Measurements from ENCODE around the gene CNTRL.

Gene CNTRL

DNA sequence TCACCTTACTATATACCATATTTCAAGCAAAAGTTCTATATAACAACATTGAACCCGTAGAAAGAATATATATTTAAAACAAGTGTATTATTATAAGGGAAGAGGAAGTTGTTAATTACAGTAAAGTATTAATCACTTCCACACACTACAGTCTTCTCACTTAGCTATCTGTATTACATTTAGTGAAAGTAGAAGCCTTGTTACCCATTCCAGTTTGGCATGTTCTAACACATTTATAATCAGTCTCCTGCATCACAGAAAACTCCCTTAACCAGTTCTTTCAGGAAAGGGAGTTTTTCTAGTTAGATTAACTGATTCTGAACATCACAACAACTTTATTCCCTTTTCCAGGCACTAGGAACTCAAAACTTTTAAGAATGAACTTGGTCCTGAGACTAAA lies 120.0 kb downstream of the CNTRL start:
- TF ChIP-seq, protein P1, sequence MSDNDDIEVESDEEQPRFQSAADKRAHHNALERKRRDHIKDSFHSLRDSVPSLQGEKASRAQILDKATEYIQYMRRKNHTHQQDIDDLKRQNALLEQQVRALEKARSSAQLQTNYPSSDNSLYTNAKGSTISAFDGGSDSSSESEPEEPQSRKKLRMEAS (IDR thresholded peaks at IDR 0.05), result no peak
- no peak for TF ChIP-seq YY1 (IDR thresholded peaks at IDR 0.05; ENCODE audit: low read depth)

DNA sequence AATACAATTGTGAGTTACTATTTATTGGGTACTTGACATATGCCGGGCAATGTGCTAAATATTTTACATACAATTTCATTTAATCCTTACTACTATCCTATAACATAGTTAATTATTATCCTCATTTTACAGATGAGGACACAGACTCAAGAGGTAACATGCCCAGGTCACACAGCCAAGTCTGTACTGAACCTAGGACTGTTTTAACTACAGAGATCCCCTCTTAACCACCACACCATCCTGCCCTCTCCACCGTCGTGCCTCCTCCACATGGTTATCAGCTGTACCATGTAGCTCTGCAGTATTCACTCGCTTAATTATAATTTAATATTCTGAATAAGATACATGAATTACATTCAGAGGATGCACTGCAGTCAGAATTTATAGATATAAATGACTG lies 121.6 kb downstream of the CNTRL start:
- TF ChIP-seq CEBPB (IDR thresholded peaks at IDR 0.05), result no peak

DNA sequence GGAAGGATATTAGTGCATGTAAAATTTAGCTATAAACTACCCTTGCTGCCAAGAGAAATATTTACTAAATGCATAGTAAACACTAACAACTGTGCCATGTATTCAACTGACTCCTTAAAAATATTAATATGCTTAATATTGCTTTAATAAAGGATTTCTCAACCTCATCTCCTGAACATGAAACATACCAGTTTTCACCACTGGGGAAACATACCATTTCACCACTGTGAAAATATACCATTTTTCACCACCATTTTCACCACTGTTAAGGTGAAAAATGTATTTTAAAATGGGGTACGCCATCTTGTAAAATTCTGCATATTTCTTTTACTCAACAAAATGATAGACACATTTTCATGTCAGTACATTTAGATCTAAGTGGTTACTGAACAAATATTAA lies 122.4 kb downstream of the CNTRL start:
- TF ChIP-seq, protein P1 (IDR thresholded peaks at IDR 0.05), result no peak
- TF ChIP-seq NFIC (IDR thresholded peaks at IDR 0.05) (no peak), RAD21 (IDR thresholded peaks at IDR 0.05; ENCODE audit: low read depth) (no peak), EGR1 (IDR thresholded peaks at IDR 0.05) (no peak), TAF1 (IDR thresholded peaks at IDR 0.05; ENCODE audit: low read depth) (no peak), CEBPB (IDR thresholded peaks at IDR 0.05) (no peak)

GRCh38 chr9:121198512-121199042 lies 123.8 kb downstream of the CNTRL start:
- TF ChIP-seq TAF1 (IDR thresholded peaks at IDR 0.05; ENCODE audit: low read depth) (no peak), CREB1 (IDR thresholded peaks at IDR 0.05; ENCODE audit: low read depth) (no peak), RAD21 (IDR thresholded peaks at IDR 0.05; ENCODE audit: low read depth) (no peak)

DNA sequence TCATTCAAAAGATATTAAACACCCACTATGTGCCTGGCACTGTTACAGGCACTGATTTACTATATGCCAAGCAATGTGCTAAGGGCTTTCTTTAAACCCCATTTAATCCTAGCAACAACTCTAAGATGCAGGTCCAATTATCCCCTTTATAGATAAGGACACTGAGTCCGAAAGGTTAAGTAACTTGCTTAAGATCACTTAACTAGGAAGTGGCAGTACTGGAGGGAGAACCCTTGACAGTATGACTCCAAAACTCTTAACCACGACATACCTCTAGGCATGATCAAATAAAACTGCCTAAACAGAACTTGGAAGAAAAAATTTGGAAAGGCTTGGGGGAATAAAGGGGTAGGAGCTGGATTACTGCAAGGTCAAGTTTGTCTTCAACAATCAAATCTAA lies 125.2 kb downstream of the CNTRL start:
- no peak for TF ChIP-seq ZBTB7A (IDR thresholded peaks at IDR 0.05; ENCODE audit: low read depth)
- TF ChIP-seq TCF12 (IDR thresholded peaks at IDR 0.05; ENCODE audit: low read depth), result no peak
- no peak for TF ChIP-seq USF1 (IDR thresholded peaks at IDR 0.05)
- no peak for TF ChIP-seq CEBPB (IDR thresholded peaks at IDR 0.05)
- no peak for TF ChIP-seq YY1 (IDR thresholded peaks at IDR 0.05; ENCODE audit: low read depth)
- TF ChIP-seq NFIC (IDR thresholded peaks at IDR 0.05), result no peak
- no peak for TF ChIP-seq RAD21 (IDR thresholded peaks at IDR 0.05; ENCODE audit: low read depth)
- TF ChIP-seq FOXM1 (IDR thresholded peaks at IDR 0.05; ENCODE audit: borderline replicate concordance, low read depth), result no peak
- TF ChIP-seq TAF1 (IDR thresholded peaks at IDR 0.05; ENCODE audit: low read depth), result no peak
- TF ChIP-seq EP300 (IDR thresholded peaks at IDR 0.05; ENCODE audit: borderline replicate concordance), result no peak
- no peak for TF ChIP-seq TEAD4 (IDR thresholded peaks at IDR 0.05)
- TF ChIP-seq REST (IDR thresholded peaks at IDR 0.05; ENCODE audit: low read depth), result no peak
- no peak for TF ChIP-seq CREB1 (IDR thresholded peaks at IDR 0.05; ENCODE audit: low read depth)
- TF ChIP-seq, protein P1 (IDR thresholded peaks at IDR 0.05), result no peak
- TF ChIP-seq EGR1 (IDR thresholded peaks at IDR 0.05), result no peak

DNA sequence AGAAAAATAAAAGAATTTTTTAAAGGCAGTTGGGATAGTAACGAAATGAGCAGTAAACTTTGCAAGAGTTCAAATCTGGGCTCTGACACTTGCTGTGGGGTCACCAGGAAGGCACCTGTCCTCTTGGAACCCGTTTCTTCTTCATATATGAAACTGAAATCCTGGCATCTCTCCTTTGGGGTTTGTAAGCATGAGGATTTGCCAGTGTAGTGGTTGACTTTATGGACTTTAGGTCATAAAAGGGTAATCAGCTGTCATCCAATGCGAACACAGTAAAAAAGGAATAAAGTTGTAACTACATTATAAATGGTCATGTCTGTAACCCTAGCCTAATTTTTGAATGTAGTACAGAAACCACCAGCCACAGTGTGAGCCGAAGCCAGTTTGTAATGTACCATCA lies 125.6 kb downstream of the CNTRL start:
- TF ChIP-seq REST (IDR thresholded peaks at IDR 0.05; ENCODE audit: low read depth) (no peak), USF1 (IDR thresholded peaks at IDR 0.05) (no peak), RAD21 (IDR thresholded peaks at IDR 0.05; ENCODE audit: low read depth) (no peak), CEBPB (IDR thresholded peaks at IDR 0.05) (no peak), FOXM1 (IDR thresholded peaks at IDR 0.05; ENCODE audit: borderline replicate concordance, low read depth) (no peak), YY1 (IDR thresholded peaks at IDR 0.05; ENCODE audit: low read depth) (no peak), ZBTB7A (IDR thresholded peaks at IDR 0.05; ENCODE audit: low read depth) (no peak), EP300 (IDR thresholded peaks at IDR 0.05; ENCODE audit: borderline replicate concordance) (no peak), TCF12 (IDR thresholded peaks at IDR 0.05; ENCODE audit: low read depth) (no peak), CREB1 (IDR thresholded peaks at IDR 0.05; ENCODE audit: low read depth) (no peak), NFIC (IDR thresholded peaks at IDR 0.05) (no peak), TEAD4 (IDR thresholded peaks at IDR 0.05) (no peak), EGR1 (IDR thresholded peaks at IDR 0.05) (no peak), TAF1 (IDR thresholded peaks at IDR 0.05; ENCODE audit: low read depth) (no peak)
- TF ChIP-seq, protein P1 (IDR thresholded peaks at IDR 0.05), result no peak

Data from Ishikawa (cell line).